DLD1 (cell line): Measurements from ENCODE around the gene DNAJC27.

Experiments
- in situ Hi-C: cut with HindIII; loops from 2 replicates; pipeline ENCODE4 v1.10.0; 2017; ENCODE audit warnings: low sequenced_read_pairs

DNAJC27 gene

DNA sequence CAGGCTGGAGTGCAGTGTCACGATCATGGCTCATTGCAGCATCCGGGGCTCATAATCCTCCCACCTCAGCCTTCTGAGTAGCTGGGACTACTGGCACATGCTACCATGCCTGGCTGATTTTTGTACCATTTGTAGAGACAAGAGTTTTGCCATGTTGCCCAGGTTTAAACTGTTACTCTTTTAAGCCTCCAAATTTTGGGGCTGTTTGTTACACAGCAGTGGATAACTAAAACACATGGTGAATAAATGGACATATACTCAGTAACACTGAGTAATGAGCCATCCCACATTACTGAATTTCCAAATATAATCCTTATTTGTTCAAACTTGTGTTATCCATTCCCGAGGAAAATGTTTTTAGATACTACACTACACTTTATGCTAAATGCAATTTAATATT is 61.5 kb downstream of the DNAJC27 start:
- in situ Hi-C loops, result no loop called here

DNA sequence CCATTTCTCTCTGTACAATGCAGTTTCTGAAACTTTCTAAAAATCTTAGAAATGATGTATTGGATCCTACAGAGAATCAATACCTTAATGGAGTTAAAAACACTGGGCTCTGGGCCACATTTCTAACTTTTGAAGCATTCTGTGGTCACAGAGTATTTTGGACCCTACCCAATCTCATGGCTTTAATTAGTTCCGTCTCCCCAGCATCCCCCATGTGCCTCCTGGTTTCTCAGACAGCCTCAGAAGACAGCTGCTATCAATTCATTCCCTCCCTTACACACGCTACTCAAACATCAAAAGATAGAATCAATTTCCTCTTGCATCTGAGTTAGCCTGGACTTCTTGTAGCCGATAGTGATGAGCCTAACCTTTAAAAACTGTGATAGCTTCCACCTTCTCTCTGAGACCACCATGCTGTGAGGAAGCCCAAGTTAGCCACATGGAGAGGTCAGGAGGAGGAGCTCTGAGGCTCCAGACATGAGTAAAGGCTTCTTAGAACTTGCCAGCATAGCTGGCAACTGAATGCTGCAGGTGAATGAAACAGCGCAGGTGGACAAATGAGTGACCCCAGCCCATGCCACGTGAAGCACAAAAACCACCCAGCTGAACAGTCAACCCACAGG is 62.1 kb downstream of the DNAJC27 start:
- in situ Hi-C loops, result no loop called here

DNA sequence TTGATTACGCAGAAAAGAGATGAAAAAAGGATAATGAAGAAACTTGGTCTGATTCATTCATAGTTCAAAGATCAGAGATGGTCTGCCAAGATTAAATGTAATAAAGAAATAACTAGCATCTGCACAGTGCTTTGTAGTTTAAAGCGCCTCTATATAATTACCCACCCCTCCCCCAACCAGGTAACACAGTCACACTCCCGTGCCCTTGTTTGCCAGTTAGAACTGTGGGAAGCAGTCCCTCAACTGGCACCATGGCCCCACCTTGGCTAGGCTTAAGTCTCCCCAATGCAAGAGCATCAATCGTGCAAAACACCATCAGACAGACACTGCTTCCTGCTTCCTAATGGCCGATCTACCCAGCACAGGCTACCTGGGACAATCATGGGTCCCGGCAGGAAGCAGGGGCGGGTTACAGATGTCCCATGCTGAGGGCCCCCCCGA is 63.3 kb downstream of the DNAJC27 start:
- in situ Hi-C loops, result no loop called here

DNA sequence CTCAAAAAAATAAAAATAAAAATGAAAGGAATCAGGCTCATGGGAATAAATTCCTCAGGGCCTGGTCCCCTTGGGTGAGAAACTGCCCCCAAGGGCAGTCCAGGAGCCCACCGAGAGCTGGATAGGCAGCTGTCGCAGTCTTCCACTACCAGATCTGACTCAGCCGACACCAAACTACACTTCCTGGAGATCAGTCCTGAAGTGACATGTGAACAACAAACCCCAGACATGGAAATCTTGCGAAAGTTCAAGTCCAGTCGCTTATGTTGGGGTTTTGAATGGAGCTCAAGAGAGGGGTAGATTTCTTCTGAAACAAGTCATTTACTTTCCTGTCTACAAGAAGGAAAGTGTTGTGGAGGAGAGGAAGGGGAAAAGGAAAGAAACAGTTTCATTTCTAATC is 64.6 kb downstream of the DNAJC27 start:
- in situ Hi-C loops, result no loop called here

DNA sequence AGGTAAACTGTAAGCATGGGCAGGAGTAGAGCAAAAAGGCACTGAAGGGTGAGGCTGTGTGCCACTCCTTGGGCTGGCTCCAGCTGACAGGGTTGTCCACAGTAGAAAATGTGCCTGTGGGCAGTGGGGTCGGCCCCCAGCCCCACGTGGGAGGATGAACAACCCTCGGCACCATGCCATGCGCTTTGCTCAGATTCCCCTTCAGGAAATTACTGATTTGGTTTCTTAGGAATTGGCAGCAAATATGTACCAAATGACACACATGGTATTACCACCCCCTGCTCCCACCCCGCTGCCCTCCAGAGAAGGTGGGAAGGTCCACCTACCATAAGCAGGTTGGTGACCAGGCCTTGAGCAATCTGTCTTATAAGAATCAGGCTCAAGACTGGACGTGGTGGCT is 65.3 kb downstream of the DNAJC27 start:
- in situ Hi-C loops, result no loop called here

DNA sequence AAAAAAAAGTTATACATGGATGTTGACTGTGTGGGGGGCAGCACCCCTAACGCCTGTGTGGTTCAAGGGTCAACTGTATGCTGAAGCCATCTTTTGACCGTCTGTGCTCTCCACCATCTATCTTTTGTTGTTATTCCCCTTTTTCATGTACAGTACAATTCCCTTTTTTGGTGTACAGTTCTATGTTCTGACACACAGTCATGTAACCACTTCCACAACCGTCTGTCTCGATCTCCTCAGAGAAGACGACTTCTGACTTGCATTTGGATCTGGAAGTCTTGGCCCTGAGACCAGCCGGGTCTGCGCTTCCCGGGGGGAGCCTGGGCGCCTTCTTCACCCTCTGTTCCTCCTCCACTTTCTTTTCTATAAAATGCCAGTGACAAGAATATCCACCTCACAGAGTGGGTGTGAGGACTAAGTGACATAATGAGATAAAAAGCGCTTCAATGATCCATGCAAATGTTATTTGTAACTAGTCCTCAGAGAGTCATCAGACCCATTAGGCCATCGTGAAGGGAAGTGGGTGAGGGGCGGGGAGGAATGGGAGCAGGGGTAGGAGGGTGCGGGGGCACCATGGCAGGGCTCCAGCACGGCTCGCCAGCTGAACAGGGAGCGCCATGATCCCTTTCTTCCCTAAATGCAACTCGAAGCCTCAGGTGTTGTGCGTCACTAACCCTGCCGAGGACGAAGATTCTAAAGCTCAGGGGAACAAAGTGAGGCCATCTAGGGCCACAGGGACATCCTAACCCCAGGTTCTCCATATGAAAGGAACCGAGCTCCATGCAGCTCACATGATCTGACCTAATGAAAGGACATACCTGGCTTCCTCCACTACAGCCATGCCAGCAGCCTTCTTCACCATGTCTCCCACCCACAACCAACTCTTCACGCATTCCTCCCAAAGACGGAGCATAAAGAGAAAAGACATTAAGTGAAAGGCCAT is 68.3 kb downstream of the DNAJC27 start:
- in situ Hi-C loops, result no loop called here

DNA sequence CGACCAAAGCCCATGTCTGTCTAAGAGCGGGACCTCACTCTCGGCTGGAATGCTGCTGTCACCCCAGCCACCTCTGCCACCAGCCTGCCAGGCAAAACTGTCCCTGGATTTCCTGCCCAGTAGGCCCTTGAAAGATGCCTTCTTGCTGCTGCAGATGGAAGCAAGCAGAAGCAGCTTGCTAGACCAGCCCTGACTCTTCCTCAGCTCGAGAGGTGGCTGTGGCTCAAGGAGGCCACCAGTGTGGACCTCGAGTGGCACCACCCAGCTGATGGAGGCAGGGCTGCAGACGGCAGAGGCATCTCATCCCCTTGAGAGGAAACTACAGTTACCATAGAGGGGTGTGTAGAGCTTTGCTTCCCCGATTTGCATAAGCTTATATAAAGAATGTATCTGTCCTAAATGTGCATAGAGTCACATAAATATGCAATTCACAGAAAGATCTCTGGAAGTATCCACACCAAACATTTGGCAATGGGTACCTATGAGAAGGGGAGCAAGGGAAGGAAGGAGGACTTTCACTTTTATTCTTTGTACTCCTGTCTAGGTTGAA is 72.3 kb downstream of the DNAJC27 start:
- in situ Hi-C loops, result no loop called here

DNA sequence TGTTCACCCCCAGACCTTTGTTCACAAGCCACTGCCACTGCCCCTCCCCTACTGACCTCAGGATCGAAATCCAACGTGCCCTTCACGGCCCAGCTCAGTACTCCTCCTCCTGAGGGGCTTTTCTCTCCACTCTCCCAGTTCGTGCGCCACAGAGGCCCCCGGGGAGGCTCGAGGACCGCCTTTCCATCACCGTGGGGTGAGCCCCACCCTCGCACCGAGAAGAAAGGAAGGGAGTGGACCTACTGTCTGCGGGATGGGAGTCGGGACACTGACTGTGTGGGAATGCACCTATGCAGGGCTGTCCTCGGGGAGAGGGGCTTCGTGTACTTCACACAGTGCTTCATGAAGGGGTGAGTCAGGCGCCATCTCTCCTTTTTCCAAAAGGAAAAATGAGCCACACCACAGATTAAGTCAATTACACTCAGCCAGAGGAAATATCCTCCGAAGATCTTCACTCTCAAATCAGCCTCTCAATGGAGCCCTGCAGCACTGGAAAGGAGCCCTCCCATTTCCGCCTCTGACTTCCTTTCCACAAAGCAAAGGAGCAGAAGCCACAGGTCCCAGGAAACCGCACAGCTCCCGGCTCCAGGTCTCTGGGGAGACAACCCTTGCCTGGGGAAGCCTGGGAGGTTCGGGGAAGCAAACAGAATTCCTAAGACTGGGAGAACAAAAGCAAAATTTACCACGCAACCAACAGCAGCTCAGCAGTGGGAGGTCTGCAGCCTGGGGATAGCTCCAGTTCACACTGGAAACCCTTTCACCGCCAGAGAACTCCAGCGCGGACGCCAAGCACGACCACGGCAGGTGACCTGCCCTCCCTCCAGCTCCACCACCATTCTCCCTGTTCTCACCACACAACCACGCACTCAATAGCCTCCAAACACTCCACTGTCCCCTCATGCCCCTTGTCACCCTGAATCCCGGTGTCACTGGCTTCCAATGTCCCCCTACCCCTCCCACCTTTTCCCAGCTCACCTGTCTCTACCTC is 73.3 kb downstream of the DNAJC27 start:
- in situ Hi-C loops, result no loop called here

DNA sequence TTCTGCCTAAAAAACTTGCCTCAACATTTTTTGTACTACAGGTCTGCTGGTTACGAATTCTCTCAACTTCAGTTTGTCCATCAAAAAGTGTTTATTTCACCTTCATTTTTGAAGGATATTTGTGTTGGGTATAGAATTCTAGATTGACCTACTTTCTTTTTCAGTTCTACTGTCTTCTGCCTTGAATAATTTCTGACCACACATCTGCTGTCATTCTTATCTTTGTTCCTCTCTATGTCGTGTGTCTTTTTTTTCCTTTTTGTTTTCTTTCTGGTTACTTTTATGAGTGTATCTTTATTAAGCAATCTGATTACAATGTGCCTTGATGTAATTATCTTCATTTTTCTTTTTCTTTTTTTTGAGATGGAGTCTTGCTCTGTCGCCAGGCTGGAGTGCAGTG is 77.0 kb downstream of the DNAJC27 start:
- in situ Hi-C loops, result no loop called here

DNA sequence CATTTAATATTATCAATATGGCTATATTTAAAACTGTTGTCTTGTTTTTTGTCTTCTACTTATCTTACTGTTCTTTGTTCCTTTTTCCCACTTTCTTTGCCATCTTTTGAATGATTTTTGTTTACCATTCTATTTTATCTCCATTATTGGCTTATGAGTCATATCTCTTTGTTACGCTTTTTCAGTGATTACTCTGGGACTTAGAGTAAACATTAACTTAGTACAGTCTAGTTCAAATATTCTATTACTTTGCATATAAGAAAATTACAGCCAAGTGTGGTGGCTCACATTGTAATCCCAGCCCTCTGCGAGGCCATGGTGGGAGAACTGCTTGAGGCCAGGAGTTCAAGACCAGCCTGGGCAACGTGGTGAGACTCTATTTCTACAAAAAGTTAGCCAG is 77.8 kb downstream of the DNAJC27 start:
- in situ Hi-C loops, result no loop called here
